Raji (cell line): ENCODE results near the gene EEF1AKMT2.
A peak's percentile ranks its signal among the peaks of the same experiment; 100 is the strongest.

Experiments
- POLR2A ChIP-seq: IDR thresholded peaks from 2 replicates; pipeline ENCODE4 v1.6.1; 2011; ENCODE audit warnings: low read depth, low read length, control low read depth; ENCODE audit not compliant: insufficient read depth

Gene EEF1AKMT2

DNA sequence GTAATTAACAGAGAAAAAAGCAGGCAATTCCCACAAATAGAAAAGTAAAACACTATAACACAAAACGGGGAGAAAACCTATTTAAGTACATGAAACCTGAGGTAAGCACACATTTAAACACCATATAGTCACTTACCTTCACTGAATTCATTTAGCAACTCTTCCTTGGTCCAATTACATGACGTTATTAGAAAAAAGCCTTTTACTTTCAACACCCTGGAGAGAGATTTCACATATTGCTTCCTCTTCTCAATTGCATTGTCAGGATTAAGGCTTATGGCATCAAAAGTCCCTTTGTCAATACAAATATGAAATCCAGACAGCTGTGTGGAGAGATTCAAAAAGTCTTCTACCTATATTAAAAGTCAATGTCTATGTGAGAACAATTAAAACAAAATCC lies 26.4 kb downstream of the EEF1AKMT2 start:
- TF ChIP-seq POLR2A: no peak

DNA sequence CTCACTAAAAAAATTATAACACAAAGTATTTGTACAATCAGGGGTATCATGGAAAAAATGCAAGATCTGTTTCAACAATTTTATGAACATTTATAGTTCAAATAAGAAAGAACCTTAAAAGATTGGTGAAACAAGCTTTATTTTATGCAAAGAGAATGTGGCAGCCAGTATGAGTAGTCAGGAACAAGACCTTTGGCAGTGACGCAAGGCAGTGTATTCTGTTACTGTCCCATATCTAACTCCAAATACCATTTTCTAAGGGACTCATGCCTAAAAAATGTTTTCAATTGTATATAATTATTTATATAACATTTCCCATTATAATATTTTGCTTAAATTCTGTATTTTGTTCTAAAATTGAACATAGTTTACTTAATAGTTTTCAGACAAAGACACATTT lies 28.4 kb downstream of the EEF1AKMT2 start:
- TF ChIP-seq POLR2A: no peak

DNA sequence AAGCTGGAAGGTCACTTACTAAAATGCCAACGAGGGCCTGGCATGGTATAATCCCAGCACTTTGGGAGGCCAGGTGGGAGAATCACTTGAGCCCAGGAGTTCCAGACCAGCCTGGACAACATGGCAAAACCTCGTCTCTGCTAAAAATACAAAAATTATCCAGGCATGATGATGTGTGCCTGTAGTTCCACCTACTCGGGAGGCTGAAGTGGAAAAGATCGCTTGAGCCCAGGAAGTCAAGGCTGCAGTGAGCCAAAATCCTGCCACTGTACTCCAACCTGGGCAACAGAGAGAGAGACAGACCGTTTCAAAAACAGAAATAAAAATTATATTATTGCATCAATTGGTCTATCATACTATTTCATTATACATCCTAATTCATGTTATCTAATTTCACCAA lies 29.4 kb downstream of the EEF1AKMT2 start:
- TF ChIP-seq POLR2A: no peak

DNA sequence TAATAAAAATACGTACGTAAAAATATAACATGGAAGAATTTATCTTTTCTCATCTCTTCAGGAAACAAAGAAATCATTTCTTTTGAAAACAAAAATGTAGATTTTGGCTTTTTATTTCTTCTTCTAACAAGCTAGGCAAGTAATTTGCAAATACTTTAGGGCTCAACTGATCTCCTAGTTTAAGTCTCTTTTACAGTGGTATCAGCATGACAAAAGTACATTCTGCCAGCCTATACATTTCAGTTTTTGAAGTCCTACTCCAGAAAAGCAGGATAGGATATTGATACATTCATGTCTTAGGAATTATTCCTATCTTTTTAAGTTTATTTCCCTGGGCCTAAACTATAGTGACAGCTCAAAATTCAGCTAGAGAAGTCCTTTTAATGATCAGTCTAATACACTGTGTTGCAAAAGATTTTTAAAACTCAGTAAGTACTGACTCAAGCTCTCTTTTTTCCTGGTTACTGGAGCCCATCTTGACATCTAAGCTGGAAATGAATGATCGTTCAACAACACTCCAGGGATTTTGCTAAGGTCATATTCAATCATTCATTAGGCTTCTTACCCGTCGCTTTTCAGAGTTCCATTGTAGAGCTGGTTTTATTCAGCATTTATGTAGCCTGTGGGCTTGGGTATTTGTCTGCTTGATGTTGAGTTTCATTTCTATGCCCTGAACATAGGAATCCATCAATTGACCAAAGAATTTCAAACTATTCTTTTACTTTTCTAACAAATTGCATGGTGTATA lies 35.4 kb downstream of the EEF1AKMT2 start:
- no peak for TF ChIP-seq POLR2A

DNA sequence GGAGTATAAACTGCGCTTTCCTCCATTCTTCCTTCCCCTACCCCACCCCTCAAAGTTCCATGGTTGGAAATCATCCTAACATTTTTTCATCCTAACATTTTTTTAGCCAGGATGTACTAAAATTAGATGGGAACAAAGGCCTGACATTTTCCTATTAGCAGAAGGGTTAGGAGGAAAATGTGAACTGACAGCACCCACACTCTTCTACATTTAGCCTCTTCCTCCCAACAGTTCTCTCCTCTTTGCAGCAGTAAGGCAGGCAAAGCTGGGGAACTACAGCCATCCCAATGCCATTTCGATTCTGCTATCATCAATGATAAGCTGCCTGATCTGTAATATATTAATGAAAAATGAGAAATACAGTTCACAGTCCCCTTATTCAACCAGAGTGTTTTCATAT lies 36.1 kb downstream of the EEF1AKMT2 start:
- TF ChIP-seq POLR2A: no peak

DNA sequence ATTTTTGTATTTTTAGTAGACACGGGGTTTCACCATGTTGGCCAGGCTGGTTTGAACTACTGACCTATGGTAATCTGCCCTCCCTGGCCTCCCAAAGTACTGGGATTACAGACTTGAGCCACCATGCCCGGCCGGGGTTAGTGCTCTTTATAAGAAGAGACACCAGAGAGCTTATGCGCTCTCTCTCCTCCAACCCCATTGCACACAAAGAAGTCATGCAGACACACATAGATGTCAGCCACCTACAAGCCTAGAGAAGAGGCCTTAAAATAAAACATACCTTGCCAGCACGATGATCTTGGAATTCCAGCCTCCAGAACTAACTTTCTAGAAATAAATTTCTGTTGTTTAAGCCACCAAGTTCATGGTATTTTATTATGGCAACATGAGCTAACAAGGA lies 37.5 kb downstream of the EEF1AKMT2 start:
- no peak for TF ChIP-seq POLR2A

DNA sequence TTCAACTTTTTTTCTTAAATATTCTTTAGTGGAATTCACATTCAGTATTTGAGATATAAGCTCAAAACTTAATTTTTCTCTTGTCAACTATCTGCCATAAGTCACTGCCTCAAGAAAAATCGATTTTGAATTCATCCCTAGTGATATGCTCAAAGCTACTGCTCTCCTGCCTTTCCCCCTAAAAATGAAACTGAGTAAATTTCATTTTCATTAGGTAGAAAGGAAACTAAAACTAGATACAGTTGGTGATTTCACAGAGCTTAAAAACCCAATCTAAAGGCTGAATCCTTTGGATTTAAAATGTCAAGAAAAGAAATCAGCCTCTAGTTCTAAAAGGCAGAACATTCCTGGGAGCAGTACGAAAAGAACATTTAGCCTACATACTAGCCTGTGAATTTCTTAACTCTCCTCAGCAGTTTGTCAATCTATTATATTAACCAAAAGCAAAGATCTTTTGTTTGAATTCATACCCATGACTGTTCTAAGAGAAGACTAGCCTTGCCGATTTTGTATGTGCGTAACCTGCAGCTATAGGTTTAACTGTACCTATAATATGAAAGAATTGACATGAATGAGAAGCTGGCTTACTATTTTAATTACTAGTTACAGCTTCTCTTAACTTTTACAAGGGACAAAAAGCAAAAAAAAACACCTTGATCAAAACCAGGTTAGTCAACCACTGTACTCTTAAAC lies 42.6 kb downstream of the EEF1AKMT2 start:
- no peak for TF ChIP-seq POLR2A

DNA sequence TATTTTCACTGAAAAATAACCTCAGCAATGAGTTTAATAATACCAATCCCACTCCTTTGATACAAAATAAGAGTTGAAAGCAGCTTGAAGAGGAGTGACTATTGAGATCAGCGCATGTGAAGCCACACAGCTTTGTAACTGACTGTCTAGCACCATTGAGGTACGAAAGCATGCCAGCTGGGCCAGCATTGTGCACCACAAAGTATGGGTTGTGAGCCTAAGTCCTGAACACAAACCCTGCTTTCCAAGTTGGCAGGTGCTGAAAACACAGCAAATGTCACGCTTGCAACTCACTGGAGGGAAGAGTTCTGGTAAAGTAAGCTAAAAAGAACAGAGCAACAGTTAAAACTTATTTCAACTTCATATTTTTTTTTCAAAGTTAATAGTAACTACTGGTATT lies 43.5 kb downstream of the EEF1AKMT2 start:
- no peak for TF ChIP-seq POLR2A

DNA sequence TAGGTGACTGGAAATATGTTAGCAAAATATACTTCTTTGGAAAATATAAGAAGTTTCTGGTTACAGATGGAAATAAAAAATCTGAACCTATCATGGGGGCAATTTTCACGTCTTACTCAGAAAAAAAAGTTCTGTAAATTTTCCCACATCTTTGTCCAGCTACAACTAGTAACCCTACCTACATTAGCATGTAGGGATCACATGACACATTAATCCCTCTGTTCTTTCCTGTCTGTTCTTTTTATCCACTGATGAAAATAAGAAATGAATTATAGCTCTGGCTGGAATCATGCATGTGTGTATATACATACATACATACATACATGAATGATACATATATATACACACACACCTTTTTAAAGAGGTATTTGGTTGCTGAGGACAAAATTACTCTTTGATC lies 43.9 kb downstream of the EEF1AKMT2 start:
- TF ChIP-seq POLR2A: no peak

DNA sequence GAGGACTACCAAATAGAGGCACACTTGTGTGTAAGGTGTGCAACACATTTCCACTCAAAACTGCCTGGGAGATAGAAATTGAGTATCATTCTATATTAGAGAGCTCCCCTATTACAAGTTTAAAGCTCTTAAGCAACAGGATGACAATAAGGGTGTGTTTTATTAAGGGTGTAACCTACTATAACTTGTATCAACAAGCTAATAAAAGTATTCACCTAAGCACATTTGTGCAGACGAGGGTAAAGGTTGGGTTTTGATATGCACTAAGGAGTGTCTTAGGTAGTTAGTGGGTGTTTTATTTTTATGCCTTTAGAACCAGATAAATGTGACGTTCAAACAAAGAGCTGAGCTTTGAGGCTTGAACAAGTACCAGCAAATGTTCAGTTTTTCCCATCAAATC lies 44.7 kb downstream of the EEF1AKMT2 start:
- no peak for TF ChIP-seq POLR2A

DNA sequence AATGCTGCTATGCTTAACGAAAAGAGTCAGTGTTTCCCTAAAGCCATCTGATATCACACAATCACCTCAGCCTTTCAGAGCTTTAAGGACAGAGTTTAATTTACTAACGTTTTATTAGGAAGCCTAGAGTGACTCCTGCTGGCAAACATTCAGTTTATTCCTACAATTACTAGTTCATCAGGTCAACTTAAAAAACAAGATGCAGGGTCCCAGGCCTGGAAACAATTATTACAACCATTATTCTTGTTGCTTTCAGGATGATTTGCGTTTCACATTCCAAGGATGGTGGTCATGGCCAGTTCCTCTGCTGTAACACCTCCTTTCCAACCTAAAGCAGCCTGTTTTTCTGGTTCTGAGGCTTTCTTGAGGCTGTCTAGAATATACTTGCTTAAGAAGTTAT lies 46.0 kb downstream of the EEF1AKMT2 start:
- TF ChIP-seq POLR2A: no peak

DNA sequence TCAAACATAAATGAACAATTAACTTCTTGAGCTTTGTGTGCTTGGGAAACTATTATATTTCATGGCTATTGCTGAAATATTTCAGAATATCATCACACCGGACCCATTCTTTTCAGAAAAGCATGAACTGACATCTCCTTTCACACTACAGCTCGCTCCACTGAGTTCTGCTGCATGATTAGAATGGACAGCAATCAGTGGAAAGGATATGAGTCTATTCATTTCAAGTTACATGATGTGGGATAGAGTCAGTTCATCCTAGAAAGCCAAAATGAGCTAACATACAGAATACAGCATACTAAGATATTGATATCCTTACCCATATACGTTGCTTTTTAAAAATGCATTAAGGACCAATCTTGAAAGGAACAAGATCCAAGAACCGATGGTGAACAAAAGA lies 46.4 kb downstream of the EEF1AKMT2 start:
- TF ChIP-seq POLR2A: no peak

DNA sequence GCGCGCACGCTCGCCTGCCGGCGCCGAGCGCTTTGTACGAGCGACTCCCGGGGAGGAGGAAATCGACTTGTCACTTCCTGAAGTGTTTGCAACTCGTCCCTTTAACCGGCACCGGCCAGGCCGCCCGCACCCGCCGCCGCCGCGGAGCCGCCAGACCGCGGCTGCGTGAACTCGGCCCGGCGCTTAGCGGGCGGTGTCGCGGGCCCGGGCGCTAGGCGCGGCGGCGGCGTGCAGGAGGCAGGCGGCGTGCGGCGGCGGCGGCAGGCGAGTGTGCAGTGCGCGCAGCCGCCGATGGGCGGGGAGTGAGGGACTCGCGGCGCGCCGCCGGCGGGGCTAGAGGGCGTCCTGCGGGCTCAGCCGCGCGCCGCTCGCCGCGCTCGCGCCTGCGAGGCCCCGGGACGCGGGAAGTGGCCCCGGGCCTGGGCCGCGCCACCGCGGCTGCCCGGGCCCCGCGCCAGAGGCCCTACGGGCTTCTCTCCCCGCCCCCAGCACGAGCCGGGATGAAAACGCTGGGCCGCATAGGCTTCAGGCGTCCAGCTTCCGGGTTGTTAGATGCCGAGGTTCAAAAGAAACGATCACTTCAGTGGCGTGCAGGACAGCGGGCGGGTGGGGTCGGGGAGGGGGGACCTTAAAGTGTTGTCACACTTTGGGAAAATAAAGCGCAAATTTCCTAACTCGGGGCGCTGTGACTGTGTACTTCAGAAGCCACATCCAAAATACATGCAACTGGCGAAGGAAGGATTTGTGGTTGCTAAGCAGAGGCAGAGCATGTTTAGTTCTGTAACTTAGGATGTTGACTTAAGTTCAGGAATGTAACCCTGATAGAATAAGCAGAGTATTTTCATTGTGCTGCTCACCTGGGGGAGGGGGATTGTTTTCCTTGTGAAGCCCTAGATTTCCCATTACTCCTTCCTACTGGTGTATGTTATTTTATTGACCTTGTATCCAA lies 47.3 kb downstream of the EEF1AKMT2 start, which contains the start of gene FAM53B:
TSS of gene FAM53B (minus strand) at position 277 of the 949 bp plus-strand sequence. CDS start 37,665 bp downstream, outside the sequence.
- TF ChIP-seq POLR2A: peak; percentile 55

DNA sequence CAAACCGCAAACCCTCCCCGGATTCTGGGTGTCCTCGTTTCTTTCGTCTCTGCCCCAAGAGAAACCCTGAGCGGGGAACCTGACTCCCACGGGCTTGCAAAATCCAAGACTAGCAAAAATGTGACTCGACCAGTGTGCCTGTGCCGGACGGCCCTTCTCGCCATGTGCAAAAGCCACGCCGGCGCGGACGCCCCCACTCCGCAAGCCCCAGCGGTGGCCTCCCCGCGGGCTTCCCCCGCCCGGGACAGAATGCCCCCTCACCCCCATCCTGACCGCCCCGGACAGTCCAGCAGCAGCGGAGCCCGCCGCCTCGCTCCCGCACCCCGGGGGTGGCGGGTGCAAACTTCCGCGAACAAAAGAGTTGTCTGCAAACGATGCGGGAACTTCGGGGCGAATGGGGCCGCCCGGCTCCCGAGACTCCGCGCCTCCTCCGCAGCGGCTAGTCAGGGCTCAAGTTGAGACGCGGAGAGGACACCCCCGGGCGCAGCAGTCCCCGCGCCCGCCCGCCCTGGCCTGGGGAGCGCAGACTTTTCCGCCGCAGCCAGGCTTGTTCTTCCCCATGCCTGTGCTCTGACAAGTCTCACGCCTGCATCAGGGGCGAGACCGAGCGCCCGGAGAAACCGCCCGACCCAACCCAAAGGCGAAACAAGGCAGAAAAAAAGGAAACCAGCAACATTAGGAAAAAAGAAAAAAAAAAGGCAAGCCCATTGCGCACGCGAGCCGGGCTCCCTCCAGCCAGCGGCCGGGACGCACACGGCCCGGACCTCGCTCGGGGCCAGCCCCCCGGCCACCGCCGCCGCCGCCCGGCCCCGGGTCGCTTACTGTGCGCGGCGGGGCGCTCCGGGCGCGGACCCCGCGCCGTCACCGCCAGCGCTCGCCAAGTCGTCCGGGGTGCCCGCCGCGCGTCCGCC lies 48.2 kb downstream of the EEF1AKMT2 start:
- peak; percentile 34; the same call in 1 of the 2 replicates for TF ChIP-seq POLR2A

DNA sequence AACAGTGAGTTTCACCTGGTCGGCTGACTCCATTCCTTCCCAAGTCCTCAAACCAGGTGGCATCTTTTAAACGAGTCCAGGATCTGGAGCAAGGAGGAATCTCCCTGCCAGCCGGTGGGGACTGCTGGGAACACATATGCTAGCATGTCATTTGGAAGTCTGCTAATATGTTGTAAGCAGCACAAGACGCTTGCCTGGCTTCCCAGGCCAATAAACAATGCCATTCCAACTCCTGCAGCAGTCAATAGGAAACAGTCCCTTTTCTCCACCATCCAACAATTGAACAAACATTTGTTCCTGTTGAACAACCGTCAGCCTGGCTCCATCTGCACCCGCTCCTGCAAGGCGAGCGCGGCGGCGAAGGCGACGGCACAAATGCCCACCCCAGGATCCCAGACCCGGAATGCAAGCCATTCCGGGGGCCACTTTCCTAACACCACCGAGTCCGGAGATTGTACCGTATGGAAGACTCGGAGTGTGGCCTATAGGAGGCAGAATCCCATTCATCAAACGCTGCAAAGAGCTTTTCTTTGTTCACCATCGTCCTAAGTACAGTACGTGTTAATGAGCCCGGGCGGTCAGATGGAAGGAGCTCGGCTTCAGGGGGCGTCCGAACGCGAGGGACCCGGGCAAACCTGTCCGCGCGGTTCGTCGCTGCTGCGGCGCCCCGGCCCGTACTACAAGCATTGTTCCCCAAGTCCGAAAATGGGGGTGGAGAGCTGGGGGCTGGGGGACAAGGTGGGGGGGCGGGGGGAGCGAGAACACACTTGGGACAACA lies 49.1 kb downstream of the EEF1AKMT2 start:
- no peak for TF ChIP-seq POLR2A
